Fibroblast of lung (primary cell): ENCODE data around the gene PELI3.

Source experiments
- EZH2 ChIP-seq: IDR thresholded peaks from 2 replicates; pipeline ENCODE4 v1.5.1; 2012; ENCODE audit warnings: low read length, control low read depth, mild to moderate bottlenecking; ENCODE audit errors: missing control alignments
- TF ChIP-seq, protein P1 (sequence below), 2 donors: IDR thresholded peaks in 1 of 2; conservative IDR thresholded peaks in 1 of 2; 1 replicate in 1 of 2; 2 replicates in 1 of 2; pipeline ENCODE4 v1.5.1; 2011 to 2012; ENCODE audit warnings: low read length in 2 of 2, control low read depth in 1 of 2, inconsistent platforms in 1 of 2, low read depth in 1 of 2, mild to moderate bottlenecking in 1 of 2

DNA sequence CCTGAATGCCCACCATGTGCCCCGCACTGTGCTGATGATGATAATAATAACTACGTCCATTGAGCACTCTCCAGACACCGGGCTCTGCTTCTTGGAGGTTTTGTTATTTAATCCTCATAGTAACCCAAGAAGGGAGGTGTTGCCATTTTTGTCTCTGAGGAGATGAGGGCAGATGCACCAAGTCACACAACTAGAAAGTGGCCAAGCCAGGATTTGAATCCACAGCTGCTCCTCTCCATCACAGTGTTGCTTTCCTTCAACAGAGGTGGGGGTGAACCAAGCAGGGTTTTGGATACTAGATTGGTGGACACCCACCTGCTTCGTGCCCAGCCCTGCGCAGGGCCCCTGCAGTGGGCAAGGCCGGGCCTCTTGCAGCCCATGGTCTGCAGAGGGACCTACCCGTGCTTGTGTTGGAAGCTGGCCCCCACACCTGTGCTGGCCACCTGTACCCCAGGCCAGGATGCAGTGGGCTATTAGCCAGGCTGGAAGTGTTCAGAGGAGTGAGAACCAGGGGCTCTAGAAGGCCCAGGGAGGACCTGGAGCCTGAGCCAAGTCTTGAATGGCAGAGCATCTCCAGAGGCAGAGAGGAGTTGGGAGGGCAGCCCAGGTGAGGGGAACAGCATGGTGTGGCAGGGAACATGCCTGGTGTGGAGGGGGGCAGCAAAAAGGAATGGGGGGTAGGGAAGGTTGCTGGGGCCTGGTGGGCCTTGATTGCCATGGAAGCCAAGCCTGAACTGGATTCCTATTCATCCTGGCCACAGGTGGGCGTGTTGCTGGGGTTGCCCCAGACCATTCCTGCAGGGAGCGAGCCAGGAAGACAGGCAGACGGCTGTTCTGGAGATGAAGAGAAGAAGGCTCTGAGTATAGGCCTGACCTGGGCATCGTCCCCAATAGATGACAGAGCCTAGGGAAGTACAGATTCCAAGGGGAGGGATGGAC lies 10.8 kb downstream of the PELI3 start:
- TF ChIP-seq, protein P1, sequence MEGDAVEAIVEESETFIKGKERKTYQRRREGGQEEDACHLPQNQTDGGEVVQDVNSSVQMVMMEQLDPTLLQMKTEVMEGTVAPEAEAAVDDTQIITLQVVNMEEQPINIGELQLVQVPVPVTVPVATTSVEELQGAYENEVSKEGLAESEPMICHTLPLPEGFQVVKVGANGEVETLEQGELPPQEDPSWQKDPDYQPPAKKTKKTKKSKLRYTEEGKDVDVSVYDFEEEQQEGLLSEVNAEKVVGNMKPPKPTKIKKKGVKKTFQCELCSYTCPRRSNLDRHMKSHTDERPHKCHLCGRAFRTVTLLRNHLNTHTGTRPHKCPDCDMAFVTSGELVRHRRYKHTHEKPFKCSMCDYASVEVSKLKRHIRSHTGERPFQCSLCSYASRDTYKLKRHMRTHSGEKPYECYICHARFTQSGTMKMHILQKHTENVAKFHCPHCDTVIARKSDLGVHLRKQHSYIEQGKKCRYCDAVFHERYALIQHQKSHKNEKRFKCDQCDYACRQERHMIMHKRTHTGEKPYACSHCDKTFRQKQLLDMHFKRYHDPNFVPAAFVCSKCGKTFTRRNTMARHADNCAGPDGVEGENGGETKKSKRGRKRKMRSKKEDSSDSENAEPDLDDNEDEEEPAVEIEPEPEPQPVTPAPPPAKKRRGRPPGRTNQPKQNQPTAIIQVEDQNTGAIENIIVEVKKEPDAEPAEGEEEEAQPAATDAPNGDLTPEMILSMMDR (conservative IDR thresholded peaks at IDR 0.05 in 1 of 2, IDR thresholded peaks at IDR 0.05 in 1 of 2; ENCODE audit: low read depth in 1 of 2, low read length in 2 of 2), result no peak
- TF ChIP-seq EZH2, result no peak
